Measurements from ENCODE around the gene TMIE.

The TMIE gene

GRCh38 chr3:46669191-46669999, 31.8 kb upstream of the TMIE start:
- no peak for DNase-seq (ENCODE audit: low read depth)

- no peak for DNase-seq (ENCODE audit: low read depth)
Observed at GRCh38 chr3:46670000-46670890, 30.9 kb upstream of the TMIE start.

DNA sequence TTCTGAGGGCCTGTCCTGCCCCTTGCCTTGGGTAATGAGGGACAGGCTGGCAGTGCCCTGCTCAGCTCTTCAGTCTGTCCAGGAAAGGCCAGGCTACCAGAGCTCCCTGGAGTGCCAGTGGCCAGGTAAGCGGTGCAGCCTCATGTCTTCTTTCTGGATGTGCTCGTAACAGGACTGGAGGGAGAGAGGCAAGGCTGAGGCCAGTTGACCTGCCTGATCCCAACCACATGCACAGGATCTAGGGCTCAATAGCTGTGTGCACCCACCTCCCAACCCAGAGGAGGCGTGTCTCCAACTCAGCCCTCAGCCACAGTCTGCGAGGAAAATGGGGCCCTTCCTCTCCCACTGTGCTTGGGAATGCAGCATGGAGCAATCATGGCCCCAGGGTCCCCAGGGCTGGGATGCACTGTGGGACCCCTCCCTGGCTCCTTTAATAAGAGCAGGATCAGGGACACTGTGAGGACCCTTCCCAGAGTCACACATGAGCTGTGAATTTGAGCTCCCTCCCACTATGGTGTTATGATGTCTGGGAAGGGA, 30.2 kb upstream of the TMIE start:
- no peak for DNase-seq (ENCODE audit: low read depth)

GRCh38 chr3:46671541-46672348, 29.4 kb upstream of the TMIE start:
- DNase-seq (ENCODE audit: low read depth), result no peak

DNA sequence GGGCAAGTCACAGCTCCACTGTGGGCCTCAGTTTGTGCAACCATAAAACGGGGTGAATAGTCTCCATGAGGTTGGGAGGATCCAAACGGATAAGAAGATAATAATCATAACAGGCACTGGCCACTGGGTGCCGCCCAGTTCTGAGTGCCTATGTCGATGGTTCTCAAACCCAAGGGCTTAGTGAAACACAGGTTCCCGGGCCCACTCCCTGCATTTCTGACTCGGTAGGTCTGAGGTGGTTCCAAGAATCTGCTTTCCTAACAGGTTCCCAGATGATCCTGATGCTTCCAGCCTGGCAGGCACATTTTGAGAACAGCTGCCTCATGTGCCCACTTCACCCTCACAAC, 28.9 kb upstream of the TMIE start:
- DNase-seq (ENCODE audit: low read depth), result no peak

GRCh38 chr3:46673151-46674030, 27.8 kb upstream of the TMIE start:
- no peak for DNase-seq (ENCODE audit: low read depth)

DNA sequence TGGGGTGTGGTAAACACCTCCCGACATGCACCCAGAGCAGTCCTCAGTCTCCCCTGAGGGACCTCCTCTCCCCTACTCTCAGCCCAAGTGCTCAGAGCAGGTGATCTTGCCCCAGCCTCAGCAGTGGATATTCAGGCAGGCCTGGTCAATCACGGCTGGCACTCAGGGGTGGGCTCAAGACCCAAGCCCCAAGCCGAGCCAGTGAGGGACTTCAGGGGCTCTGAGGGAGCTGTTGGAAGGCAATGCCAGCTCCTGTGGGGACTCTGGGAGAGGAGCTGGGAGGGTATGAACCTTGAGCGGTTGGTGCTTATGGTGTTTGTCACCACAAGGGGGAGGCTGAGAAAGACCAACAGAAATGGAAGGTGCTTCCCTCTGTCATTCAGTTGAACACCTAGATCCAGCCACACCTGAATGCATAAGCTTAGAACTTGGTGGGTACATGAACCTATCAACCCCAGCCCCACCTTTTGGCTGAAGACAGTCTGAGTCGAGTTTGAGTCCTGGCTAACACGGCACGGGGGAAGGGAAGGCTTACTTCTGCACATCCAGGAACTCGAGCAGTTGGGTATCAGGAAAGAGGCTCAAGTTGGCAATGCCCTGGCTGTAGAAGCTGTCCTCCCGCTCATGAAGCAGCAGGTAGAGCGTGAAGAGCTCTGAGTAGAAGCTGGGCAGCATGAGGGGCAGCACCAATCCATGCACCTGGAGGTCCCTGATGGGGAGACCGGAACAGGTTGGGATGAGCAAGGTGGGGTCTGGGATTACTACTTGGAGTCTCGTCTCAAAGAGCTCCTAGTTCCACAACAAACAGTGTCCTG, 27.0 kb upstream of the TMIE start:
- DNase-seq (ENCODE audit: low read depth), result no peak

DNA sequence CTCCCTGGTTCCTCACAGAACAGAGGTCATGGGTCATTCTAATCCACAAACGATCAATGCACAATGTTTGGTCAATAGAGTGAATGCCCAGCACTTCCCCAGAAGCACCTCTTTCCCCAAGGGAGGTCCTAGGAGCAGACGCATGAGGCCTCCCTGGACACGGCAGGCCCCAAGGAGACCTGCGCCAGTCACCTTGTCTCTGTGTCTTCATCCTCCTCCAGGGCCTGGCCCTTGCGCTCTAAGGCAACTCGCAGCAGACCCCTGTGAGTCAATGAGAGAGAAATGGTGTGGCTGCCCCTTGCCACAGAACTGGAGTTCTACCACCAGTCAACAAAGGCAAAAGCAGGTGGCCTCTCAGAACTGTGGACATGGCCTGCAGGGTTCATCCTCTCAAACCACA, 25.8 kb upstream of the TMIE start:
- DNase-seq (ENCODE audit: low read depth), result no peak

GRCh38 chr3:46675843-46676567, 25.2 kb upstream of the TMIE start:
- DNase-seq (ENCODE audit: low read depth), result no peak

DNA sequence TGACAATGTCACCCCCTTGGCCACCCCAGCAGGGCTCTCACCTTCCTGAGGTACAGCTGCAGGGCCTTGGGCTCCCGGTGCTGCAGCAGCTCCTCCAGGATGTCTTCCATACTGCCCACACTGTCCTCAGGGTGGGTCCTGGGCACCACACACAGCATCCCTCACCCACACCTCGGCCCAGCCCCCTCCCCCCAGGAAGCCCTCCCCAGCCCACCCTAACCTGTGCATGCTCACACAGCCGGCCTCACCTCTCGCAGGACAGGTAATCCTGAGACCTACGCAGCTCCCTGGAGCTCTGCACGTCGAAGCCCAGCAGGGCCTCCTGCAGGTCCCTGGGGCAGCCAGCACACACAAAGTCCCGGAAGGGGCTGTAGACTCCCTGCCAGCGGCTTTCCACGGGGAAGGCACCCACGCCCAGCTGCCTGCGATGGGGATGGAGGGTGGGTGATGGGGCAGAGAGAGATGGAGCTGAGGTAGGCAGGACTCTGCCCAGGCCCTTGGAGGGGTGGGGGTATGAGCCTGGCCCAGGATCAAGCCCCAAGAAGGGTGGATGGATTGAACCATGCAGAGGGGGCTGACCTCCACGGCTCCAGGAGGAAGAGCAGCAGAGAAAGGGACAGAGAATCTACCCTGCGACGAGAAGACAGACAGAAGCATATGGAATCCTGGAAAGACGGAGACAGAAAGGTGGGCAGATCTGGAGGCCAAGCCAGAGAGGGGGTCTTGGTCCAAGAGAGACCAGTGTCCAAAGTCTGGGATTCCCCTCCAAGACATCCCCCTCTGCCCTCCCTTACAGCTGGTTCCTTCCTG, 24.4 kb upstream of the TMIE start:
- DNase-seq (ENCODE audit: low read depth), result no peak

DNA sequence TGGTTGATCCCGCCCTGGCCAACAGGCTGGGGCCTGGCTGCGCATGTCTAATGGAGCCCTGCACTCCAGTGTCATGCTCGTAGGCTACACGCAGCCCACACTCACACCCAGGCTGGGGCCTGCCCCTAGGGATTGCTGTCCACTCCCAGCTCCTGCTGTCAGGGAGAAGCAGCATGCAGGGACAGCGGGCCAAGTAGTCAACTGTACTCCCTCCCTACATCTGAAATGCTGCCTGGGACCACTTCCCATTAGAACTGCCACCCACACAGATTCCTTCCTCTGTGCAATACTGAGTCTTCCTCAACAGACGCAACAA, 23.8 kb upstream of the TMIE start:
- DNase-seq (ENCODE audit: low read depth), result no peak

- DNase-seq (ENCODE audit: low read depth), result no peak
Observed at GRCh38 chr3:46678280-46678679, 22.9 kb upstream of the TMIE start.

- no peak for DNase-seq (ENCODE audit: low read depth)
Observed at GRCh38 chr3:46679681-46680080, 21.5 kb upstream of the TMIE start.

- DNase-seq (ENCODE audit: low read depth), result no peak
Observed at GRCh38 chr3:46680298-46680826, 20.8 kb upstream of the TMIE start.

- DNase-seq (ENCODE audit: low read depth), result no peak
Observed at GRCh38 chr3:46681387-46681786, 19.8 kb upstream of the TMIE start.

- no peak for DNase-seq (ENCODE audit: low read depth)
Observed at GRCh38 chr3:46681856-46682540, 19.2 kb upstream of the TMIE start.

DNA sequence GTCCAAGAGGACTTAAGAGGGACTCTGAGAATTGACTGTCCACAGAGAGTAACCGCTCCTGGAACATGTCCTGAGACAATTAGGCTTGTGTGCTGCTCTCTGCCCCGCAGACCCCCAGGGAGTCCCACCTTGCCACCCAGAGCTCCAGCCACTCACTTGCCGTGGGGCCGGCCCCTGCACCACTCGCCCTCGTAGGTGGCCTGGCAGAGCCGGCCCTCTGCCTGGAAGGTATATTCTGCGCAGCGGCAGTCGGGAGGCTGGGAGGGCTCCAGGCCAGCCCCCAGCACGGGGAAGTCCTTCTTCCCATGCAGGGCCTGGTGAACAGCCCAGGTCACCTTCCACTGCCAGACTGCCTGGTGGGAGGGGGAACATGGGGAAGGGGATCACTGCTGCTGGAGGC, 18.2 kb upstream of the TMIE start:
- DNase-seq (ENCODE audit: low read depth), result no peak

DNA sequence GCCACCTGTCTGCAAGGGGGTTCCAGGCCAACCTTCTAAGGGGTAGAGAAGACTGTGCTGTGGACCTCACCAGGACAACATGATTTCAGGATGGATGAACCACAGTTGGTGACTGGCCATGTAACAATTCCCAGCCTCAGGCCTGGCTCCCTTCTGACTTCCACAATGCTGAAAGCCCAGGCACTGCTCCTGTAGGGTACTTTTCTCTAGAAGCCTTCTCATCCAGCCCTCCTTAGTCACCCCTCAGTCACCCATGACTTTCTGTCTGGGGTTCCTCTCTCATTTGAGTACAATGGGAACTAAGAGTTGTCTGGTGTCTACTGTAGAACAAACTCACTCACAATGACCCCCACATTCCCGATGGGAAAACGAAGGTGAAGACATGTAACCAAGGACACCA, 16.3 kb upstream of the TMIE start:
- no peak for DNase-seq (ENCODE audit: low read depth)

All from GM04503 (cell line).